AML-193 (cell line): Measurements from ENCODE around the gene FBXO17.
"Not testable (repeated sequence)": the region's sequence is repeated elsewhere in the genome, so short reads cannot be mapped to it uniquely, and the experiment has no call there.

Source experiments
- DNase-seq, 2 experiments: peaks; one replicate each; lab custom pipeline; 2025; lab: John Stamatoyannopoulos, UW

FBXO17 gene

DNA sequence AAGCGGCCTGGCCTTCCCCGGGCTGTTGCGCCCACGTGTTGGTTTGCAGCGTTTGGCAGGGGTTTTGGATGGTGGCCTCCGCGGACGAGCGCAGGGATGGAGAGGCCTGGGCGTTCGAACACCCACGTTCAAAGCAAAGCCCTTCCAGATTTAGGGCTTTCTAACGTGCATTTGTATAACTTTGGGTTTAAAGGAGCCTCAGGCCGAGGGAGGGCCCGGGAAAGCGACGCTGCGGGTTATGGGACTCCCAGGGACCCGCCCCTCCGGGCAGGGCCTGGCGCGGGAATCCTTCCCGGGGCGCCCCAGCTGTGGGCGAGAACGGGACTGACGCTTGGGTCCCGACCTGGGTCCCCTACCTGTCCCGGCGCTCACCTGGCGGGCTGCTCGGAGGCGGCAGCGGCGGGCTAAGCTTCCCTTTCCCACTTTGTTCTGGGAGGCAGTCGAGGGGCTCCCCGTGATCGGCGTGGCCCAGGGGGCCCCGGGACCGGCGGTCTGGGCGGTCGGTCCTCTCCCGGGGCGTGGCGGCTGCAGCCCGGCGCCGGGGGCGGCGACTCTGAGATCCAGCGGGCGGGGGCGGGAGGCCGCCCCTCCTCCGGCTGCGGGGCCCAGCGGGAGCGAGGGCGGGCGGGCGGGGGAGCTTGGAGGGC lies at the start of gene FBXO17:
FBXO17 (minus strand) TSS at position 529 of the 647 bp plus-strand sequence. CDS start 25,423 bp downstream, outside the sequence.
- DNase-seq = no peak

- no peak for DNase-seq
Measured at GRCh38 chr19:39024875-39025641, 49.5 kb upstream of the FBXO17 start.

DNA sequence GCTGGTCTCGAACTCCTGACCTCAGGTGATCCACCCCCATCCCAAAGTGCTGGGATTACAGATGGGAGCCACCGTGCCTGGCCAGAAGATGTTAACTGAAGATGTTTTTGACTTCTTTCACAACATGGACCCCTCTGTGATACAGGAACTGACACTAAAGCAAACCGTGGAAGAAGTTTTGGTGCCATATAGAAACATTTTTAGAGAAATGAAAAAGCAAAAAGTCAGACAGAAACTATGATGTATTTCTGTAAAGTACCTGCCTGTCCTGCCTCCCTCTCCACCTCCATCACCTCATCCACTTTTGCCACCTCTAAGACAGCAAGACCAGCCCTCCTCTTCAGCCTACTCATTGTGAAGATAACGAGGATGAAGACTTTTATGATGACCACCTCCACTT lies 45.5 kb upstream of the FBXO17 start:
- no peak for DNase-seq

DNA sequence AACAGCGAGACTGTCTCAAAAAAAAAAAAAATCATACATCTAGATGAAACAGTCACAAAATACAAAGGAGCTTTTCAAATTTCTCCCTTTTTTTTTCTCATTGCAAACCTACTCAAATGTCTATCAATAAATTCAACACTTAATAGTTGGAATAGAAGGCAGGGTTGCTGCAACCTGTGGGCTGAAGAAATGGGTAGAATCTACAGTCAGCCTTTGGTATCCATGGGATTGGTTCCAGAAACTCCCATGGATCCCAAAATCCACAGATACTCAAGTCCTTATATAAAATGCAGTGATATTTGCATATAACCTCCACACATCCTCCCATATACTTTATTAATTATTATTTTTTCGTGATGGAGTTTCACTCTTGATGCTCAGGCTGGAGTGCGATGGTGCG lies 42.1 kb upstream of the FBXO17 start:
- DNase-seq = no peak

DNA sequence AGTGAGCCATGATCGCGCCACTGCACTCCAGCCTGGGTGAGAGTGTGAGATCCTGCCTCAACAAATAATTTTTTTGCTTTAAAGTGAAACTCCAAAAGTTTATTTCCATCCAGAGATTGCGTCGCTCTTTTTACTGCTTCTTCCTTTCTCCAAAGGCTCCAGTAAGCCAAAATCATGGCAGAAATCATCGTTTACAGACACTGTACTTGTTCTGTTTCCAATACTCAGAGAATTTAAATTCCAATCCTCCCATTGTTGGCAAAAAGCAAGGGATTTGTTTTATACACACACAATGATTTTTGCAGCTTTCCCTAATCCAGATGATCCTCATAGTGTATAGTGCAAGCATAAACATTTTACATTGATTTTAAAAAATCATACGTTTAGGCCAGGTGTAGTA lies 41.5 kb upstream of the FBXO17 start:
- no peak for DNase-seq

DNA sequence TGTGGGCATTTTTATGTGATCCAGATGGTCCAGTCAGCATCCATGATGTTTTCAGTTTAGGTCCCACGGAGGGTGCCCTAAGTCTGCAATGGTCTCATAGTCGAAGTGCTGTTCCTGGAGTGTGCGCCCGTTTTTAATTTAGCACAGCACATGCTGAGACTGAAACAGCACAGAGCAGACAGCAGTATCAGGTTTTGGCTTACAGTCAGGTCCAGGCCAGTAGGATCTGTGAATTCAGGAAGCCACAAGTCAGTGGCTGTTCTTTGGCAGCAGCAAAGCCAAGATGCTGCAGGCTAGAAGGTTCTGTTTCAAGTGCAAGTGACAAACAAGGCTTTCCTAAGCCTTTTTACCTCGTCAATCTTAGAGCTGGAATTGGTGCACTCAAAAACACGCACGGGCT lies 38.5 kb upstream of the FBXO17 start:
- DNase-seq = no peak

DNA sequence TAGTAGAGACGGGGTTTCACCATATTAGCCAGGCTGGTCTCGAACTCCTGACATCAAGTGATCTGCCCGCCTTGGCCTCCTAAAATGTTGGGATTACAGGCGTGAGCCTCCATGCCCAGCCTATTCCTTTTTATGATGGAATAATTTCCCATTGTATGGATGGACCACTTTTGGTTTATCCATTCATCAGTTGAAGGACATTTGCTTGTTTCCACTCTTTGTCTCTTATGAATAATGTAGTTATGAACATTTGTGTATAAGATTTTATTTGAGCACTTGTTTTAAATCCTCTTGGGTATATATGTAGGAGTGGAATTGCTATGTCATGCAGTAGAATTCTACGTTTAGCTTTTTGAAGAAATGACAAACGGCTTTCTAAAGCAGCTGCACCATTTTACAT lies 33.5 kb upstream of the FBXO17 start:
- no peak for DNase-seq

DNA sequence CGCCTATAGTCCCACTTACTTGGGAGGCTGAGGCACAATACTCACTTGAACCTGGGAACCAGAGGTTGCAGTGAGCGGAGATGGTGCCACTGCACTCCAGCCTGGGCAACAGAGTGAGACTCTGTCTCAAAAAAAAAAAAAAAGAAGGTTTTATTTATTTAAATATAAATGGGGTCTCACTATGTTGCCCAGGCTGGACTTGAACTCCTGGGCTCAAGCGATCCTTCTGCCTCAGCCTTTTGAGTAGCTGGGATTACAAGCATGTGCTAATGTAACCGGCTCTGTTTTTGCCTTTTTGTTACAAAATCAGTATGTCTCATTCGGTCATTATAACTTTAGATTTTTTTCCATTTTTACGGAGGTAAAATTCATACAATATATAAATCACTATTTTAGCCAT lies 32.6 kb upstream of the FBXO17 start:
- no peak for DNase-seq

- no peak for DNase-seq
Measured at GRCh38 chr19:39007096-39007495, 31.6 kb upstream of the FBXO17 start.

DNA sequence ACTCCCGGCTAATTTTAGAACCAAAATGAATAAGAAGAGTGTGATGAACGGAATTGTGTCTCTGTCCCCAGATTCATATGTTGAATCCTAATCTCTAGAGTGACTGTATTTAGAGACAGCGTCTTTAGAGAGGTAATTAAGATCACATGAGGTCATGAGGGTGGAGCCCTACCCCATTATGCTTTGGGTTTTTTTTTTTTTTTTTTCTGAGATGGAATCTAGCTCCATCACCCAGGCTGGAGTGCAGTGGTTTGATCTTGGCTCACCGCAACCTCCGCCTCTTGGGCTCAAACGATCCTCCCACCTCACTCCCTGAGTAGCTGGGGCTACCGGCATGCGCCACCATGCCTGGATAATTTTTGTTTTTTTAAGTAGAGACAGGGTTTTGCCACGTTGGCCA lies 28.9 kb upstream of the FBXO17 start:
- no peak for DNase-seq

- no peak for DNase-seq
Measured at GRCh38 chr19:39003796-39004195, 28.3 kb upstream of the FBXO17 start.

DNA sequence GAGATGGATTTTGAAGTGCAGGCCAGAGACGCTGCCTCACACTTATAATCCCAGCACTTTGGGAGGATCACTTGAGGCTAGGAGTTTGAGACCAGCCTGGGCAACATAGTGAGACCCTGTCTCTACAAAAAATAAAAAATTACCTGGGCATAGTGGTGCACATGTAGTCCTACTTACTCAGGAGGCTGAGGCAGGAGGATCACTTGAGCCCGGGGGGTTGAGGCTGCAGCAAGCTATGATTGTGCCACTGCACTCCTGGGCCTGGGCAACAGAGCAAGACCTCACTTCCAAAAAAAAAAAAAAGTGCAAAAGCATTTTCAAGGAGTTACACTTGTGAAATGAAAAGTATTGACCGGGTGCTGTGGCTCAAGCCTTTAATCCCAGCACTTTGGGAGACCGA lies 27.6 kb upstream of the FBXO17 start:
- no peak for DNase-seq

DNA sequence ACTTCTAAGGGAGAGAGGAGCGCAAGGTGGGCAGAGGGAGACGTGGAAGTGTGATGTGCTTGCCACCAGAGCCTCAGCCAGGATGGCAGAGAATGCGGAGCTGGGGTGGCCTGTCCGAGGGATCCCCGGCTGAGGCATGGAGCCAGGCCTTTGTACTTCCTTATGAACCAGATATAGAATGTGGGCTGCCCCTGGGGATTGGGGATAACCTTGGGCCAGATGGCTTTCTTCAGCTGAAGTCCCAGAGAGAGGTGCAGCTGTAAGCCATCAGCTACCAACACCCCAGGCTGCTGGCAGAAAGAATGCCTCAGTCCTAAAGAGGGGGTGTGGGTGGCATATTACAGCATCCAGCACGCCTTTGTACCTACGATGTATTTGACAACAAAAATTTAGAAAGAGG lies 25.5 kb upstream of the FBXO17 start:
- DNase-seq = no peak

DNA sequence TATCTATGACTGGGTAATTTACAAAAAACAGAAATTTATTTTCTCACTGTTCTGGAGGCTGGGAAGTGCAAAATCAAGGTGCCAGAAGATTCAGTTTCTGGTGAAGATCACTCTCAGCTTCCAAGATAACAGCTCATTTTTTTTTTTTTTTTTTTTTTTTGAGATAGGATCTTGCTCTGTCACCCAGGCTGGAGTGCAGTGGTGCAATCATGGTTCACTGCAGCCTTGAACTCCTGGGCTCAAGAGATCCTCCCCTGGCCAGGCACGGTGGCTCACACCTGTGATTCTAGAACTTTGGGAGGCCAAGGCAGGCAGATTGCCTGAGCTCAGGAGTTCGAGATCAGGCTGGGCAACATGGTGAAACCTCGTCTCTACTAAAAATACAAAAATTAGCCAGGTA lies 22.0 kb upstream of the FBXO17 start:
- DNase-seq = not testable (repeated sequence)

GRCh38 chr19:38993271-38993670 lies 17.7 kb upstream of the FBXO17 start:
- DNase-seq = no peak

GRCh38 chr19:38990949-38991697 lies 15.6 kb upstream of the FBXO17 start:
- DNase-seq = no peak

- DNase-seq = not testable (repeated sequence)
Measured at GRCh38 chr19:38989614-38990013, 14.1 kb upstream of the FBXO17 start.

DNA sequence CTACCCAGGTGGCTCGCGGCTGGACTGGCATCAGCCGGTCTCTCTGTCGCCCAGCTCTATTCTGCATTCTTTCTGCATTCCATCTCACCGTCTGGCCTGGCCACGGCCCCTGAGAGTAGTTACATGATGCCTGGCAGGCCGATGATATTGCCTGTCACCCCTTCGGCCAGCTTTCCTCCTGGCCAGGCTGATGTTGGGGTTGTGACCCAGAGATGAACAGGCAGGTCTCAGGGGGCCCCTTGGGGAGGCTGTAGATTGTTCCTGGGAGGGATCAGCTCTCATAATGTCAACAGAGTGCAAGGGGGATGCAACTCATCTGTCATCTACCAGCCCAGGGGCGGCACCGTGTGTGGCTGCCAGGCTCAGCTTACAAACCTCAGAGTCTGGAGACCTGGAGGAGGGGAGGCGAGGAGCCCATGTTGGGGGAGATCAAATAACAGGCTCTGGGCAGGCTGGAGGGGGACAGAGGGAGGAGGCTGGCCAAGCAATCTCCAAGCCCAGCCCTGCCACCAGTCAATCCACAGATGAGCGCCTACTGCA lies 13.6 kb upstream of the FBXO17 start:
- no peak for DNase-seq

DNA sequence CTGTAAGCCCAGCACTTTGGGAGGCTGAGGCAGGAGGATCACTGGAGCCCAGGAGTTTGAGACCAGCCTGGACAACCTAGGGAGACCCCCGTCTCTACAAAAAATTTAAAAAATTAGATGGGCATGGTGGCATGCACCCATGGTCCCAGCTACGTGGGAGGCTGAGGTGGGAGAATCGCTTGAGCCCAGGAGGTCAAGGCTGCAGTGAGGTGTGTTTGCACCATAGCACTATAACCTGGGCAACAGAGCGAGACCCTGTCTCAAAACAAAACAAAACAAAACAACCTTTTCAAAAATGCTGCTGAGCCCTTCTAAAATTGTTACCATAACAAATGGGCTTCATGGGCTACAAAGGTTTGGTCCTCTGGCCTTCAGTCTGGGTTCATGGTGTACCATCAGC lies 13.1 kb upstream of the FBXO17 start:
- DNase-seq = not testable (repeated sequence)

DNA sequence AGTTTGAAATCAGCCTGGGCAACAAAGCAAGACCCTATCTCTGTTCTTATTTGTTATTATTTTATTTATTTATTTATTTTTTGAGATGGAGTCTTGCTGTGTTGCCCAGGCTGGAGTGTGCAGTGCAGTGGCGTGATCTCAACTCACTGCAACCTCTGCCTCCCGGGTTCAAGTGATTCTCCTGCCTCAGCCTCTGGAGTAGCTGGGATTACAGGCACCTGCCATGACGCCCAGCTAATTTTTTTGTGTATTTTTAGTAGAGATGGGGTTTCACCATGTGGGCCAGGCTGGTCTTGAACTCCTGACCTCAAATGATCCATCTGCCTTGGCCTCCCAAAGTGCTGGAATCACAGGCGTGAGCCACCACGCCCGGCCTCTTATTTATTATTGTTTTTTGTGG lies 12.2 kb upstream of the FBXO17 start:
- not testable (repeated sequence) for DNase-seq

- no peak for DNase-seq
Measured at GRCh38 chr19:38985262-38985661, 9.7 kb upstream of the FBXO17 start.

DNA sequence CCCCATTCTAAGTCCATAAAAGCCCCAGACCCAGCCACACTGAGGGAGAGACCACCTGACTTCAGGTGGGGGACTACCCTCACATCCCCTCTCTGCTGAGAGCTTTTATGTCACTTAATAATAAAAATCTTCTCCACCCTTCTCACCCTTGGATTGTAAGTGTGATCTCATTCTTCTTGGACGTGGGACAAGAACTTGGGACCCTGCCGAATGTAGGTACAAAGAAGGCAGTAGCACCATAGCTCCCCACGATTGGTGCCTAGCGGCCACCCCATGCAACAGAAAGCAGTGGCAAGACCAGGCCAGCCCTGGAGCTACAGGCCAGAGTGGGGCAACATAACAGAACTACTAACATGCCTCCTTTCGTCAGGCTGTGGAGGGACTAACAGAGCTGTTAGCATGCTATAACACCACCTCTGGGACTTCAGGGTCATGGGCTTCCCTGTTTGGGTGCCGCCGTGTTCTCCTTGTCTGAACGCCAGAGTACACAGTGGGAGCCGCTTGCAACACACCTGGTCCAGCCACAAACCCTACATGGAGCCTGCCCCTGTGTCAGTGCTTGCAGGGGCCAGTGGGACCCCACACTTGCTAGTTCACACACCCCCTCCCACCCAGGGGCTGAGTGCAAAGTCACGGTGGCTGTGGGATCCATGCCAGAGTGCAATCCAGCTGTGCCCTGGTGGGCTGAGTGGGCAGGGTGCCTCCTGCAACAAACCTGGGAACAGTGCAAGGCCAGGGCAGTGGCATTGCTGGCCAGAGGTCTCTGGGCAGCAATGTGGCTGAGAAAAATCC lies 5.2 kb upstream of the FBXO17 start:
- no peak for DNase-seq
